Endometrial microvascular endothelial cells (primary cell): ENCODE data around the gene ACADVL. TPM values are rescaled to one million over a fixed set of nuclear protein-coding genes. Genes with fewer than 3 reads are reported as not detected.

Experiments
- in situ Hi-C: cut with HindIII; loops from 2 replicates; pipeline ENCODE4 v1.10.0; 2017; ENCODE audit warnings: low sequenced_read_pairs, low pct_unique_long_range_greater_than_20kb; ENCODE audit errors: inconsistent ontology term
- total RNA-seq: library from RNA; depleted of rRNA; stranded (reverse); fragments of >200 nt; gene quantifications from one replicate; pipeline ENCODE4 v1.2.3, GENCODE V29; 2015; ENCODE audit errors: inconsistent ontology term

Gene ACADVL
- total RNA-seq, 1 donor from 2014 or later = 357 TPM

- in situ Hi-C loops = no loop called here
These were observed 29.3 kb upstream of the ACADVL start for GRCh38 chr17:7190276-7190917.

- in situ Hi-C loops = no loop called here
These were observed 28.7 kb upstream of the ACADVL start for GRCh38 chr17:7191069-7191468.

- in situ Hi-C loops = no loop called here
These were observed 28.0 kb upstream of the ACADVL start for GRCh38 chr17:7191571-7192270.

GRCh38 chr17:7192271-7192937 is 27.3 kb upstream of the ACADVL start:
- in situ Hi-C loops = no loop called here

- in situ Hi-C loops = no loop called here
These were observed 23.8 kb upstream of the ACADVL start for GRCh38 chr17:7195971-7196370.

GRCh38 chr17:7196651-7197401 is 22.9 kb upstream of the ACADVL start:
- in situ Hi-C loops = no loop called here

- in situ Hi-C loops = no loop called here
These were observed 16.3 kb upstream of the ACADVL start for GRCh38 chr17:7203391-7203790.

- in situ Hi-C loops = no loop called here
These were observed 15.4 kb upstream of the ACADVL start for GRCh38 chr17:7204336-7204735.

GRCh38 chr17:7204828-7205461 is 14.8 kb upstream of the ACADVL start:
- in situ Hi-C loops = no loop called here

GRCh38 chr17:7205561-7205960 is 14.2 kb upstream of the ACADVL start:
- in situ Hi-C loops = no loop called here

- in situ Hi-C loops = no loop called here
These were observed 12.4 kb upstream of the ACADVL start for GRCh38 chr17:7207120-7208001.

GRCh38 chr17:7208027-7208571 is 11.6 kb upstream of the ACADVL start:
- in situ Hi-C loops = no loop called here

GRCh38 chr17:7208754-7209460 is 10.8 kb upstream of the ACADVL start:
- in situ Hi-C loops = no loop called here

GRCh38 chr17:7211491-7212273 is 8.1 kb upstream of the ACADVL start:
- in situ Hi-C loops = no loop called here

- in situ Hi-C loops = no loop called here
These were observed 5.8 kb upstream of the ACADVL start for GRCh38 chr17:7213895-7214299.

- in situ Hi-C loops = no loop called here
These were observed 5.2 kb upstream of the ACADVL start for GRCh38 chr17:7214300-7215135.
